Parathyroid adenoma (tissue), 2 donors: ENCODE results near the gene IFNGR1.

ENCODE experiments used
- H2AFZ ChIP-seq: fragments of 300-600 bp; sonication (generic); one replicate; pipeline ENCODE4 v1.7.0; 2017; ENCODE audit warnings: antibody characterized with exemption, mild to moderate bottlenecking
- H3K27ac ChIP-seq: fragments of 300-600 bp; sonication (generic); one replicate; pipeline ENCODE4 v1.7.0; 2017
- H3K27me3 ChIP-seq: fragments of 300-600 bp; sonication (generic); one replicate; pipeline ENCODE4 v1.7.0; 2017; ENCODE audit warnings: low read length; ENCODE audit not compliant: control insufficient read depth, insufficient read depth
- H3K36me3 ChIP-seq: fragments of 300-600 bp; sonication (generic); one replicate; pipeline ENCODE4 v1.7.0; 2017; ENCODE audit warnings: low read length; ENCODE audit not compliant: control insufficient read depth, insufficient read depth
- H3K4me1 ChIP-seq: fragments of 300-600 bp; sonication (generic); one replicate; pipeline ENCODE4 v1.7.0; 2017; ENCODE audit warnings: control low read depth
- H3K4me2 ChIP-seq: fragments of 300-600 bp; sonication (generic); one replicate; pipeline ENCODE4 v1.7.0; 2017; ENCODE audit warnings: low read length
- H3K4me3 ChIP-seq: fragments of 300-600 bp; sonication (generic); one replicate; pipeline ENCODE4 v1.7.0; 2017; ENCODE audit warnings: low read depth, low read length
- H3K79me2 ChIP-seq: fragments of 300-600 bp; sonication (generic); one replicate; pipeline ENCODE4 v1.7.0; 2017; ENCODE audit warnings: control low read depth
- H3K9ac ChIP-seq: fragments of 300-600 bp; sonication (generic); one replicate; pipeline ENCODE4 v1.7.0; 2017; ENCODE audit warnings: mild to moderate bottlenecking
- H3K9me3 ChIP-seq: fragments of 300-600 bp; sonication (generic); one replicate; pipeline ENCODE4 v1.7.0; 2017; ENCODE audit warnings: low read length; ENCODE audit not compliant: control insufficient read depth
- CTCF ChIP-seq: fragments of 300-600 bp; sonication (generic); IDR thresholded peaks from one replicate; pipeline ENCODE4 v1.7.0; 2017; ENCODE audit warnings: antibody characterized with exemption, mild to moderate bottlenecking
- donor health status: primary hyperparathyroidism.

The IFNGR1 gene

GRCh38 chr6:137197684-137198645, 21.2 kb downstream of the IFNGR1 start:
- Histone ChIP-seq H3K79me2 (no peaks in the 10 kb centered on the region), H3K27me3 (no peaks in the 10 kb centered on the region), H3K9ac (no peak overlapping the region), H3K4me3 (no peak overlapping the region), H3K36me3 (no peaks in the 10 kb centered on the region), H3K4me1 (no peaks in the 10 kb centered on the region), H3K27ac (no peak overlapping the region), H3K4me2 (no peak overlapping the region), H2AFZ (no peak overlapping the region), H3K9me3 (no peaks in the 10 kb centered on the region)
- TF ChIP-seq CTCF, result no peak

DNA sequence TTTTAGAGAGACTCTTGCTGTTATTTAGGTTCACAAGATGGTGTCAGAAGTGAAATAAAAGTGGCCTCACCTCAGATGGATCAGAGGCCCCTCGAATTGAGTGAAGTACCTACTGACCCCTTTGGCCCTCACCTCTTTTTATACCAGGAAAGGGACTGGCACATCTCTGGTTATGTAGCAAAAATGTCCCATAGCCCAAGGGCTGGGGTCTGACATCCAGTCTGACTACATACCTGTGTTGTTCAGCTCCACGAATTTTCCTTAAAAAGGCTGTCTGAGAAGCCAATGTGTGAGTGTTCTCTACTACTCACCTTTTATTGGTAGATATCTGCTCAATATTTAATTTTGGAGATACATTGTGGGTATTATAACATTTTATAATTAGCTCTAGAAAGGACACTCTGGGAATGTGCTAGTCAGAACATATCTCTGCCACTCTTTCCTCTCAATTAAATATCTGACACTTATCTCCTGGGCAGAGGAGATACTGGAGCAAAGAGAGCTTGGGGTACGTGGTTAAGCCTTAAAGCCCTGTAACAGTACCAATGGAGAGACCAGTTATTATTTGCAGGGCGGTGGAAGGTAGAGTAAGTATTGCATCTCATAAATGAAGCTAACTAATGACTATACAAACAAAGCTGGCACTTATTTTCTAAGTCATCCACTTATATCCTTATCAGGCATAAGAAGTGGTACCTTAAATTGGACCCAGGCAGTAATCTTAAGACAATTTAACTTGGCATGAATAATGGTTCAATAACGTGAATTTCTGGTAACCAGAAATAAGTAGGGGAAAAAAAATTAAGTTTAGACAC, 25.7 kb downstream of the IFNGR1 start:
- H3K4me3 ChIP-seq, result no peak overlapping the region
- no peak overlapping the region for H3K9ac ChIP-seq
- no peaks in the 10 kb centered on the region for H3K4me1 ChIP-seq
- no peaks in the 10 kb centered on the region for H3K9me3 ChIP-seq
- H3K27me3 ChIP-seq, result no peaks in the 10 kb centered on the region
- H3K4me2 ChIP-seq, result no peak overlapping the region
- H3K36me3 ChIP-seq, result no peaks in the 10 kb centered on the region
- no peak overlapping the region for H2AFZ ChIP-seq
- no peak for TF ChIP-seq CTCF
- no peak overlapping the region for H3K27ac ChIP-seq
- H3K79me2 ChIP-seq, result no peaks in the 10 kb centered on the region

DNA sequence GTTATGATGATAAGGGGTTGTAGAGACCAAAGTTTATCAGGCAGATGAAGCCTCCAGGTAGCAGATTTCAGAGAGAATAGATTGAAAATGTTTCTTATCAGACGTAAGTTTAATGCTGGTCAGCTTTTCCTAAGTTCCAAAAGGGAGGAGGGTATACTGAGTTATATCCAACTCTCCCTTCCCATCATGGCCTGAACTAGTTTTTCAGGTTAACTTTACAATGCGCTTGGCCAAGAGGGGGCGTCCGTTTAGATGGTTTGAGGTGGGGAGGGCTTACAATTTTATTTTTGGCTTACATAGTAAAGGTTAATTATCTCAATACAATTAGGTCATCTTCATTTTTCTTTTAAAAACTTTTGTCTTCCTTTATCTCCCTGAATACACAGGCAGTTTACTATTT, 26.4 kb downstream of the IFNGR1 start:
- Histone ChIP-seq H3K4me2 (no peak overlapping the region), H3K36me3 (no peaks in the 10 kb centered on the region), H2AFZ (no peak overlapping the region), H3K9ac (no peak overlapping the region), H3K4me1 (no peaks in the 10 kb centered on the region), H3K9me3 (no peaks in the 10 kb centered on the region), H3K4me3 (no peak overlapping the region), H3K79me2 (no peaks in the 10 kb centered on the region), H3K27me3 (no peaks in the 10 kb centered on the region), H3K27ac (no peak overlapping the region)
- no peak for TF ChIP-seq CTCF

DNA sequence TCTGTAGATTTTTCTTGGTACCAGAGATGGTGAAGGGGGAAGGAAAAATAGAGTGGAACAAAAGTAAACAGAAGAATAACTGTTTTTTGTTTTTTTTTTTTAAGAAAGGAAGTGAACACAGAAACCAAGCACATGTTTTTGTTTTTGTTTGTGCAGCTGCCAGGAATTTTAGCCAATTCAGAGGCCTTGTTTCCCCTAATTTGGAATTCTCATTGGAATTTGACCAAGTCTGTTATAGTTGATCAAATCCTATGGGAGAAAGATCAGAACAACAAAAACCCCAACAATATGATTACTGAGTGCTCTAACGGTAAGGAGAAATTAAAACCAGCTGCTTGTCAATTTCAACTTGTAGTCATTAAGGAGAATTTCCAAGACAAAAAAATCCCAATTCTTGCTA, 27.5 kb downstream of the IFNGR1 start:
- no peak overlapping the region for H2AFZ ChIP-seq
- no peak overlapping the region for H3K27ac ChIP-seq
- no peaks in the 10 kb centered on the region for H3K4me1 ChIP-seq

More for the DNA sequence above, 27.5 kb downstream of the IFNGR1 start:
- no peaks in the 10 kb centered on the region for H3K27me3 ChIP-seq
- H3K4me2 ChIP-seq, result no peak overlapping the region
- H3K4me3 ChIP-seq, result no peak overlapping the region
- no peak overlapping the region for H3K9ac ChIP-seq
- H3K79me2 ChIP-seq, result no peaks in the 10 kb centered on the region
- H3K9me3 ChIP-seq, result no peaks in the 10 kb centered on the region
- no peak for TF ChIP-seq CTCF
- no peaks in the 10 kb centered on the region for H3K36me3 ChIP-seq
